GM20000 (cell line): ENCODE measurements around the gene PKD1L1.

Experiments used
- DNase-seq: peaks from one replicate; pipeline ENCODE4 v3.0.0; 2012; ENCODE audit warnings: low spot score
- TF ChIP-seq, protein P1 (sequence below): IDR thresholded peaks from 2 replicates; pipeline ENCODE4 v1.5.1; 2012; ENCODE audit warnings: mild to moderate bottlenecking, control low read depth; ENCODE audit errors: extremely low read depth, missing control alignments

The PKD1L1 gene

DNA sequence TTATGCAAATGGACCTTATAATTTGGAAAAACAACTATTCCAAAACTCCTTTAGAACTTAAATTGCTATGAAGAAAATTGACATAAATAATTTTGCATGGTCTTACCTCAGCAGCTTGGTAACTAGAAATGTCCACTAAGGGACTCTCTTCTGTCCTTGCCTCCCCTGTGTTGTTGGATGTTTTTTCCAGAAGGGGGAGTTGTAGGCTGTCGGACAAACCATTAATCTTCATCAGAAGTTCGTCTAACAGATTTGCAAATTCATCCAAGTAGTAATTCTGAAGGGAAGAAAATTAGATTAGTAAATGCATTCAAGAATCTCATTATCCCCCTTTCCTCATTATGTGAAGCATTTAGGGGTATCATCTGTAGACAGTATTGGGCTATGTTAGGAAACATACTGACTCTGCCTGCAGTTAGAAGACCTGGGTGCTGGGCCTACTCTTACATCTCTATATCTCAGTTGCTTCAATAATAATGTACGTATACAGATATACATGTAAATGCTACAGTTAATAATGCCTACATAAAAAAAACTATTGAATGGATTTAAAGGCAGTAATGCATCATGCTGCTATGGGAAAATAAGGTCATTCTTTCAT is 155.6 kb downstream of the PKD1L1 start:
- no peak for DNase-seq
- TF ChIP-seq, protein P1, sequence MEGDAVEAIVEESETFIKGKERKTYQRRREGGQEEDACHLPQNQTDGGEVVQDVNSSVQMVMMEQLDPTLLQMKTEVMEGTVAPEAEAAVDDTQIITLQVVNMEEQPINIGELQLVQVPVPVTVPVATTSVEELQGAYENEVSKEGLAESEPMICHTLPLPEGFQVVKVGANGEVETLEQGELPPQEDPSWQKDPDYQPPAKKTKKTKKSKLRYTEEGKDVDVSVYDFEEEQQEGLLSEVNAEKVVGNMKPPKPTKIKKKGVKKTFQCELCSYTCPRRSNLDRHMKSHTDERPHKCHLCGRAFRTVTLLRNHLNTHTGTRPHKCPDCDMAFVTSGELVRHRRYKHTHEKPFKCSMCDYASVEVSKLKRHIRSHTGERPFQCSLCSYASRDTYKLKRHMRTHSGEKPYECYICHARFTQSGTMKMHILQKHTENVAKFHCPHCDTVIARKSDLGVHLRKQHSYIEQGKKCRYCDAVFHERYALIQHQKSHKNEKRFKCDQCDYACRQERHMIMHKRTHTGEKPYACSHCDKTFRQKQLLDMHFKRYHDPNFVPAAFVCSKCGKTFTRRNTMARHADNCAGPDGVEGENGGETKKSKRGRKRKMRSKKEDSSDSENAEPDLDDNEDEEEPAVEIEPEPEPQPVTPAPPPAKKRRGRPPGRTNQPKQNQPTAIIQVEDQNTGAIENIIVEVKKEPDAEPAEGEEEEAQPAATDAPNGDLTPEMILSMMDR = no peak

DNA sequence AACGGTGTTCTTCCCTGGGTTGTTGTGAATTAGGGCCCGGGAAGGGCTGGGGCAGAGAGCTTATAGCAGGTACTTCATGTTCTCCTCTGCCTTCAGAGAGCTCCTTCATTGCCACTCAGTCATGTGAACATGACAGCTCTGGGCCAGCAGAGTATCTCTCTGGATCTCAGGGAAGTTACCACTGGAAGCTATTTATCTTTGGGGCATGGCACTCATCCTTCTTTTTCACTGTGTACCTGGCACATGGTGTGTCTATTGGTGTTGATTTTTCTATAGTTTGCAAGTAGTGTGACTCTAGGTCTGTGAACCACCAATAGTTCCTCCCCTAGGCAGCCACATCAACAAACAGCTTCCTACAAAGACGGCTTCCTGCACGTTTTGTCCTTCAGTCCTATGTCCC is 156.6 kb downstream of the PKD1L1 start:
- no peak for DNase-seq
- TF ChIP-seq, protein P1 = no peak

DNA sequence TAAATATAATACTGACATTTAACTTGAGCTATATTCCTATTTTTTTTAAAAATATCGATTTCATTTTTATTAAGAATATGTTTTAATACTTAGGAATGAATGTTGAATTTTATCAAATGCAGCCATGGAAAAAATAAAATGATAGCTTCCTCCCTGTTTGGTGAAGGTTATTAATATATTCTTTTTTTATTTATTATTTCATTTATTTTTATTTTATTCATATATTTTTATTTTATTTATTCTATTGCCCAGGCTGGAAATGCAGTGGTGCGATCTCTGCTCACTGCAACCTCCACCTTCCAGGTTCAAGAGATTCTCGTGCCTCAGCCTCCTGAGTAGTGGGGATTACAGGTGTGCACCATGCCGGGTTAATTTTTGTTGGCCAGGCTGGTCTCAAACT is 160.2 kb downstream of the PKD1L1 start:
- TF ChIP-seq, protein P1 = no peak
- no peak for DNase-seq

DNA sequence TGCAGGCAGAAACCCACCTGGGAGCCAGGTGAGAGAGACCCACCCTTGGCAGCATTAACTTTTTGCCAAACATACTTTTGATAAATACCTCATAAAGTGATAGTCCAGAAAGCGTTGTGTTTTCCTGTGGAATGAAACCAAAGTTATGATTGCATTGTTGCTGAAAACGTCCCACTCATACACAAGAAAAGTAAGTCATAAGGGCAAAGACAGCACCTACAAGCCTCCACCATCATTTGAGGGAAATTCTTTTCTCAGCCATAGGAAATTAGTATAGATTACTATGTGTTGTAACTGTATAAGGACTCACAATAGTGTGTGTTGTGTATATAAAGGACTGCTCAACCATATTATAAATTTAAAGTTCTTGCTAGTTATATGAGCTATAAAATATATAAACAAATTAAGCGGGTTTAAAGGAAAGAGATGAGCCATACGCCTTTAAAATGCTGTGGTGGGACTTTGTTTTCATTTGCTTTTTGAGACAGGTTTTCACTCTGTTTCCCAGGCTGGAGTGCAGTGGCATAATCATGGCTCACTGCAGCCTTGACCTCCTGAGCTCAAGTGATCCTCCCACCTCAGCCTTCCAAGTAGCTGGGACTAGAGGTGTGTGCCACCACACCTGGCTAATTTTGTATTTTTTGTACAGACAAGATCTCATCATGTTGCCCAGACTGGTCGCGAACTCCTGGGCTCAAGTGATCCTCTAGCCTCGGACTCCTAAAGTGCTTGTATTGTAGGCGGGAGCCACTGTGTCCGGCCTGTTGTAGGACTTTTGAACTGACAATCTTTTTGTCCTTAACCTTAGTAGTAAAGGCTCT is 160.8 kb downstream of the PKD1L1 start:
- no peak for DNase-seq
- TF ChIP-seq, protein P1 = no peak

DNA sequence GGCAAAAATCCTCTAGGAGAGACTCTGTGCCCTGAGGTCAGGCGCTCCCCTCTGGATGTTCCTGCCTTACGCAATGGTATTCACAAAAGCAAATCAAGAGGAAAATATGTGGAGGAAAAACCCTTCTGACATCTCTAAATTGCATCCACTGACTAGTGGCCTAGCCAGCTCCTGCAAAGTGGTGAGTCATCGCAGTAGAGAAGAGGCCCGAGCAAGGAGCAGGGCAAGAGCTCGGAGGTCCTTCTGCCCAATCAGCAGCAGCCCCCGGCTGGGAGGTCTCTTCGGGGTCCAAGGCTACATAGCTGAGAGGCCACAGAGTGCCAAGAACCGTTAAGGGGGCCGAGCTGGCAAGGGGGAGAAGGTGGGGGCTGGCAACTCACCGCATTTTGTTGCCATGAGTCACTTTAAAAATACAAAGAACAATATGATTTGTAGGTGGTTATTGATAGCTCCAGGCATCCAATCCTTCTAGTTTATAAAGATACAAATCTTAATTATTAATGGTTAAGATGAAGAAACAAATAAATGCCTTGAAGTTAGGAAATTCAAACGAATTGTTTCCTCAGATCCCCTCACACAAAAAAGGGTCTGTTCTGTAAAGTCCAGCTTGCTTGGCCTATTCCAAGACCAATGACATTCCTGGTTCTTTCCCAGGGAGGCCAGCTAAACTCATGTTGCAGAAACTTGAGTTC is 161.6 kb downstream of the PKD1L1 start:
- no peak for DNase-seq
- TF ChIP-seq, protein P1 = no peak

DNA sequence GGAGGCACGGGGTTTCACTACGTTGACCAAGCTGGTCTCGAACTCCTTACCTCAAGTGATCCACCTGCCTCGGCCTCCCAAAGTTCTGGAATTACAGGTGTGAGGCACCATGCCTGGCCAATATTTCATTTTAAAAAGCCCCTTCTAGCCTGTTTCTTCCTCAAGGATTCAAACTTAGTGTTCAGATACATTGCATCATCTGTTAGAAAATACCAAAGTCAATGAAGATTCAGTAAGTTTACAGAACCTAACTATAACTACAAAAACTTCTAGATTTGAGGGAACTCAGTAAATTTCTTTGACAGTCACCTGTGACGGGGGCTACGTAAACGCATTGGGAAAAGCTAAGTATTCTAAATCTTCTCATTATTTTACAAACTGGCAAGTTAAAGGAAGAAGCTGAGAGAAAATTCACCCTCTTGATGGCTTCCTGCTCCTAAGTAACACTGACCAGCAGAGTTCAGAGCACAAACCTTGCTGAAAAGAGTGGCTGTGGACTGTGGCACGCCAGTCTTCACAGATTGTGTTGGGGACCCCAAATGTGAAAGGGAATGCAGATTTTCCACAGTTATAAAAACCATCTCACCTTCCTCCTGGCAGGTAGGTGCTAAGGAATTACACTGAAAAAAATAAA is 162.2 kb downstream of the PKD1L1 start:
- TF ChIP-seq, protein P1 = no peak
- DNase-seq = no peak
